Activated CD8-positive, alpha-beta memory T cell treated with anti-CD3 and anti-CD28 coated beads, Interleukin-2, amount 50 U/mL, for 4 hours (primary cell): ENCODE measurements around the gene KCTD19.

Experiments used
- DNase-seq: peaks from one replicate; pipeline ENCODE4 v3.0.0-alpha.2; 2020

KCTD19 gene

DNA sequence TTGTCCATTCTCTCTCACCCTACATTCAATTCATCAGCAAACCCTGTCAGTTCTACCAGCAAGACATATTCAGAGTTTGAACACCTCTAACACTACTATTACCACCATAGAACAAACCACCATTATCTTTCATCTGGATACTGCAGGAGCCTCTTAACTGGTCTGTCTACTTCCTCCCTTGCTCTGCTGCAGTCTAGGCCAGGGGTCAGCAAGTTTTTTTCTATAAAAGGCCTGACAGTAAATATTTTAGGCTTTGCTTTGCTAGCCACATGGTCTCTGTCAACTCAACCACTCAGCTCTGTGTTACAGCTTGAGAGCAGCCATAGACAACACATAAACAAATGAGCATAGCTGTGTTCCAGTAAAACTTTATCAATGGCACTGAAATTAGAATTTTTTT, 13.8 kb downstream of the KCTD19 start:
- DNase-seq: no peak

DNA sequence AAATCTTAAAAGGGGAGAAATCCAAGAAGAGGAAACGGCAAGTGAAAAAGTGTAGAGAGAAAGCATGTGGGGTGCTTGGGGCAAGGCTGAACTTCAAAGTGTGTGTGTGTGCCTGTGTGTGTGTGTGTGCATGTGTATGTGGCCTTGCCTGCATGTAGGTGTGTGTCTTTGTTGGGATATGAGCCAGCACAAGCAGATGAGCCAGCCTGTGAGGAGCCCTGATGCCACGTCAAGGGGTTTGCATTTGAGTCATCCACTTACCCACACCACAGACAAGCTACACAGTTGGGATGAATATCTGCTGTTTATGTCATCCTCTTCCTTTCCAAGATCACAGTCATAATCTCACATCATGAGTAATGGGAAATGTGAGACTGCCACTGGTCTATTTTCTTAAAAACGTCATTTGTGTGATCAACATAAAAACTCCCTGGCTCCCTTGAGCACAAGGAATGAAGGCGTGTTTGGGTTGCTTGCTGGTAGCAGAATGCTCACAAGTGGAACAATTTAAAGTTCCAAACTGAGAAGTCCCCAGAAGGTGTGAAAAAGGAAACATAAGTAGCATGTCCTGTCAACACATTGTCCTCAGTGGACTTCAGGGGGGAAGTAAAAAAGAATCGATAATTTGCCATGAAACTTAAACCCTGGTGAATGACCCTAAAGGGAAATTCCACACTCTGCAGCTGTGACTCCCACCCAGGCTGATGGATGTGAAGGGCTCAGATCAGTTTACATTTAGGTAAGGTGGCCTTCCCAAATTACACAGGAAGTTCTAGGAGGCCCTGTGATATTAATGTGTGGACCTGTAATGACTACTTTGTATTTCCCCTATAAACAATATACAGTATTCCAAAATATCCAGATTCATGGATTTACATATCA, 14.7 kb downstream of the KCTD19 start:
- peak; percentile 43 for DNase-seq

GRCh38 chr16:67310561-67310960, 16.0 kb downstream of the KCTD19 start:
- no peak for DNase-seq

DNA sequence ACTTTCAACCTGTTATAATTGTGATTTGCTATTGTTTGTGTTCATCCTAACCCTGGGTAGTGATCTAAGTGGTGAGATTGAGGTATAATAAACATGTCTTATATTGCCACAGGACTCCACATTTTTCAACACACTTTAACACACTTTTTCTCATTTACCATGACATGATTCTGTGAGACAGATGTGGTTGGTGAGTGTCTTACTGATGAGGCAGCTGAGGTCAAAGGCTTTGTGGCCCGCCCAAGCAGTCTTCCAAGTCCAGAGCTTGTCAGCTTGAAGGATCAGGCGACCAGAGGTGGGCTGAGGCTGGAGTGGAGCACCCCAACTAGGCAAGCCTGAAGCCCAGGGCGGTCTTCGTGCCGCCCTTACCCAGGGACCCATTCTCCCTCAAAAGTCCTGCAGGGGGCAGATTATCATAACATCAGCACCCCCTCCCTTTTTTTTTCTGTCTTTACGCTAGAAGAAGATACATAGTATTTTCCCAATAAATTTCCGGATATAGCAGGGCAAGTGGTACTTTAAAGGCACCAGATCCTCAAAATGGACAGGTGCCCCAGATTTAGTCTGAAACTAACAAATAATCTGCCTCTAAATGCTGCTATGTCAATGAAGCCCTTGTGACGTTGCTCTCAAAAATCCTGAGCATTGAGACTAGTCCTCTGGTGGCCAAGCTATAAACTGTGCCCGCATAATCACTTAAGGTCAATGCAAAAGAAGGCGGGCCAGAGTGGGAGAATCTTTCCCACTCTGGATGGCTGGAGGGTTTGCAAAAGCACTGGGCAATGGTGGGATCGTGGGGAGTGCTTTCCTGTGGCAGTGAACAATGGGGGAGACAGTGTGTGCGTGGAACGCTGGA, 21.1 kb downstream of the KCTD19 start:
- no peak for DNase-seq

DNA sequence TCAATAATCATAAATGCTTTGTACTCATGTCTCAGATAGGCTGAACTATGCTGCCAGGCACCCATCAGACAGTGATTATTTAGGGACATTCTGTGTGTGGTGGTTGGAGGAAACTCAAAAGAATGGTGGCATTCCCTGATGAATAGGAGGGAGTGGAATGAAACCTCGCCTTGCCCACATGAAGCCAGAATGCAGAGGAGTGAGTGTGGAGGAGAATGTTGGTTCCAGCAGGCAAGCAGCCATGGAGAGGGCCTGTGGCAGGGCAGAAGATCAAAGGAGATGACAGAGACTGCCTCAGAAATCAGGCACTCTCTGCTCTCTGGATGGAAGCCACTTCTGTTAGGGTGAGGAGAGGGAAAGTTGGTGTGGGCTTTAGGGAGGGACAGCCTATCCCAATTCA, 22.5 kb downstream of the KCTD19 start:
- DNase-seq: no peak

GRCh38 chr16:67302970-67303369, 23.6 kb downstream of the KCTD19 start:
- DNase-seq: no peak

GRCh38 chr16:67302076-67302475, 24.5 kb downstream of the KCTD19 start:
- DNase-seq: no peak

DNA sequence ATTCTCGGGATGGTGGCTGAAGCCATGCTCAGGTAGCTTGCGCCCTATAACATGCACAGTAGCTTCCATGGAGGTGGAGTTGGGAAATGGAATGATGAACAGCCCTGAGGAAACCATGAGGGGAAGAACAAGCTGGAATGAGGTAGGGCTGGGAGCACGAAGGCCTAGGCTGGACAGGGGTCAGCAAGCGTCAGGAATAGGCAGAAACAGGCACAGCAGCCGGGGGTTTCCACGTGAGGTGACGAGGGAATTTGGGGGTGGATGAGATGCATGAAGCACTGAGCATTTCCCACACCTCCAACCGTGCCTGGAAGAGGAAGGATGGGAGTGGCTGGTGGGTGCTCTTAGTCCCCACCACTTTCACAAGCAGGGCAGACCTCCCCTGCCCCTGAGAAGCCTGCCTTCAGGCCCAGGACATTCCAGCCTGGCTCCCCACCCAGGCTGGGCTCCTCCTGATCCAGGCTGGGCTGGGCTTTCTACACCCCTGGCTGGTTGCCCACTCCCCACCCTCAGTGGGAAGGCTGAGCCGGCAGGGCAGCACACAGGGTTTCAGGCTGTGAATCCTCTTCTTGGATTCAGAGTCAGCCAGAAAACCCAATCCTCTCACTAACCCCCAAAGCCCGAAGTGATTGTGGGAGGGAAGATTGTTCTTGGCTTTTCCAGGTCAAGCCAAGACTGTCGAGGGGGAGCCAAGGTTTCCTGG, 25.3 kb downstream of the KCTD19 start:
- no peak for DNase-seq

DNA sequence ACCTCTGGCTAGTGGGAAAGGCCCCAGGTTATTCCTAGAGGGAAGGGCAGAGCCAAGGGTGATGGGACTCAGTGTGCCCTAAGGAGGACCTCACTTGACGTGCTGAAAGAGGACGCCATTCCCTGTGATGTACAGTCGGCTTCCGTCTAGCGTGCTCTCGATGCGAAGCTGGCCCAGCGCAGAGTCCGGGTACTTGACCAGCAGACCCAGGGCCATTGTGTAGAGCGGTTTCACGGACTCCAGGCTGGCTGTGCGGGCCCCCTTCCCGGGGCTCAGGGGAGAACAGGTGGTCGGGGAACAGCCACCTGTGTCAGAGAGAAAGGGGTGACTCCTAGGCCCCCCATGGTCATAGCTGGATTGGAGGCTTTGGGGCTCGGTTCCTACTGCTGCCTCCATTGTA, 27.3 kb downstream of the KCTD19 start:
- DNase-seq: no peak

DNA sequence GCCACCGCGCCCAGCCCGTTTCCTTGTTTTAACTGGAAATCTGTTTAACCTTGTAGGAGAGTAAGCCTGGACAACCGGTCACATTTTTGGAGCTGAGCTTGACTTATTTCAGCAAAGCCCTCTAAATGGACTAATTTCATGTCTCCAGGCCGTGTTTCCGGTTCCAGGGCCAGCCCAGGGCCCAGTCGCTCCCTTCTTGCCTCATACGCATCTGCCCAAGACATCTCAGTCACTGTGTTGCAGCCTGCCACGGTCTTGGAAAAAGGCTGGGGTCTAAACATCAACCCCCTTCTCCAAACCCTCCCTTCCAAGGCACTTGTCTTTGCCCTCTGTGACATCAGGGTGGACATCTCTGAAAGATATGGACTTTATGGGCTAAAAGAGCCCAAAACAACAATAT, 28.3 kb downstream of the KCTD19 start:
- DNase-seq: no peak

DNA sequence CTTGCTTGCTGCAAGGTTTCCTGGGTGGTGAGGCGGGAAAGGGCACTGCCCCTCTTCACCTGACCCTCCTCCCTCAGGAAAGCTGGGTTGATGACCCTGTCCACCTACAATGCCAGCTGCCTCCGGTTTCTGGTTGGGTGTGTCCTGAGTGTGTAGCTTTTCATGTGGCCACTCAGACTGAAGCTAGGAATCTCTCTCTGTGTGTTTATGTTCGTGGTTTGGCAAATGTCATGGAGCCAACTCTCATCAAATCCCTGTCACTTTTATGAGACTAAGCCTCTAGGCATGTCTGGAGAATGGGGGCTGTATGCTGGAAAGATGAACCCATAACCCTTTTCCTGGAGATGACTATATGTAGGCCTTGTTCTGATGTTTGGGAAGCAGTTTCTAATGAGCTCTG, 30.1 kb downstream of the KCTD19 start:
- DNase-seq: no peak

DNA sequence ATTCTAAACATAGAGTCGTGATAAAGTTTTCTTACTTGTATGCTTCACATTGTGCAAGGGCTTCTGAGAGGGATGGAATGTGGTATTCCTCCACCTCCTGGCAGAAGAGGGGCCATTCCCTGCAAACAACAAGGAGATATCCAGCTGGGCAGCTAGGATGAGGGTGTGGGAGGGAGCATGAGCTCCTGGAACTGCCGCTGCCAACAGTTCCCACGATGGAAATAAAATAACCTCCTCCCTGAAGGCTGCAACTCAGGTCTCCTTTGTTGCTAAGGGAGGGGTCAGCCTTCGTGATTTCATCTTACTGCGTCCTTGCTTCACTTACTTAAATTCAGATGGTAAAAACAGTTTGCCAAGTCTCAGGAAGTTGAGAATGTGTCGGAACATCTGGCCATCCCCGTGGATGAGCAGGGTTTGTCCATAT, 31.6 kb downstream of the KCTD19 start:
- DNase-seq: no peak

DNA sequence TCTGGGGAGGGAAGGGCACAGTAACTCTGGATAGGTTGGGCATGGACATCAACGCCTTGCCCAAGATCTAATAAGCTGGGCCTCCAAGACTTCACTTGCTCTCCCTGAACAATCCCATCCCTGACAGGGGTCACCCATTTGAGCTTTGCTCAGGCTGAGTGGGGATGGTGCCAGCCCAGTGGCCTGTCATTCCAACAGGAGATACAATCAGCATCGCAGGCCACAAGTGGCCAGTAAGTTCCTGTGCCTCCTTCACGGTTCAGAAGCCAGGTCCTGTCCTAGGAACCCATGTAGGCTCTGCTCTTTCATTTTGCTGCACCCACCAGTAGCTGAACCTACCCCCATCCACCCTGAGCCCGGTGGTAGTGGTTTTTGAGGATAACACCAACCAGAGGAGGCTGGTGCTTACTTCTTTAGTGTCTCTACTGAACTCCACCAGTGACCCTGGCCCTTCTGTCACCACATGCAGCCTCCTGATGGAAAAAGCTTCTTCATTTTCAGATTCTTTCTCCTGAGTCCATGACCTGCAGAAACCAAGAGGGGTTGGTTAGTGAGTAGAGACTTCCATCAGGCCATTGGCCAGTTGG, 32.3 kb downstream of the KCTD19 start:
- no peak for DNase-seq

- no peak for DNase-seq
Measured at GRCh38 chr16:67291461-67291860, 35.1 kb downstream of the KCTD19 start.

DNA sequence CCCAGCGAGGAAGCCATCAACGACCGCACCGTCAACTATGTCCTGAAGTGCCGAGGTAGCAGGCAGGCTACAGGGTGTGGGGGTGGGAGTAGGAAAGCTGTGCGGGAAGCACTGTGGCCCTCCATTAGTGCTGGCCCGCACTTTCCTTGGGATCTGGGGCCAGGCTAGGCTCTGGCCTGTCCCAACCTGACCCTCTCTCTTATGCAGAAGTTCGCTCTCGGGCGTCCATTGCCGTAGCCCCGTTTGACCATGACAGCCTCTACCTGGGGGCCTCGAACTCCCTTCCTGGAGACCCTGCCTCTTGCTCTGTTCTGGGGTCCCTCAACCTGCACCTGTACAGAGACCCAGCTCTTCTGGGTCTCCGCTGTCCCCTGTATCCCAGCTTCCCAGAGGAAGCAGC, 38.6 kb downstream of the KCTD19 start:
- DNase-seq: no peak

GRCh38 chr16:67286441-67287235, 39.9 kb downstream of the KCTD19 start:
- DNase-seq: no peak

DNA sequence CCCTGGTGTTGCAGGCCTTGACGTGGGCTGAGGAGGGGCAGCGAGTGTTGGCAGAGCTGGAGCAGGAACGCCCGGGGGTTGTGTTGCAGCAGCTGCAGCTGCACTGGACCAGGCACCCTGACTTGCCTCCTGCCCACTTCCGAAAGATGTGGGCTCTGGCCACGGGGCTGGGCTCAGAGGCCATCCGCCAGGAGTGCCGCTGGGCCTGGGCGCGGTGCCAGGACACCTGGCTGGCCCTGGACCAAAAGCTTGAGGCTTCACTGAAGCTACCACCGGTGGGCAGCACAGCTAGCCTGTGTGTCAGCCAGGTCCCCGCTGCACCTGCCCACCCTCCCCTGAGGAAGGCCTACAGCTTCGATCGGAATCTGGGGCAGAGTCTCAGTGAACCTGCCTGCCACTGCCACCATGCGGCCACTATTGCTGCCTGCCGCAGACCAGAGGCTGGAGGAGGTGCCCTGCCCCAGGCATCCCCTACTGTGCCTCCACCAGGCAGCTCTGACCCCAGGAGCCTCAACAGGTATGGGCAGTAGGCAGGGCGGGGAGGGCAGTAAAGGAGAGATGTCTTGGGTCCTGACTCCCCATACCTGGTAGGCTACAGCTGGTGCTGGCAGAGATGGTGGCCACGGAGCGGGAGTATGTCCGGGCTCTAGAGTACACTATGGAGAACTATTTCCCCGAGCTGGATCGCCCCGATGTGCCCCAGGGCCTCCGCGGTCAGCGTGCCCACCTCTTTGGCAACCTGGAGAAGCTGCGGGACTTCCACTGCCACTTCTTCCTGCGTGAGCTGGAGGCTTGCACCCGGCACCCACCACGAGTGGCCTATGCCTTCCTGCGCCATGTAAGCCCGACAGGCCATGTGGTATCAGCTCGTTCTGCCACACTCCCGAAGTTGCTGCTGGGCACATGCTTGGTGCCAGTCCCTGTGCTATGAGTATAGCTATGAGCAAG, 41.6 kb downstream of the KCTD19 start:
- no peak for DNase-seq

DNA sequence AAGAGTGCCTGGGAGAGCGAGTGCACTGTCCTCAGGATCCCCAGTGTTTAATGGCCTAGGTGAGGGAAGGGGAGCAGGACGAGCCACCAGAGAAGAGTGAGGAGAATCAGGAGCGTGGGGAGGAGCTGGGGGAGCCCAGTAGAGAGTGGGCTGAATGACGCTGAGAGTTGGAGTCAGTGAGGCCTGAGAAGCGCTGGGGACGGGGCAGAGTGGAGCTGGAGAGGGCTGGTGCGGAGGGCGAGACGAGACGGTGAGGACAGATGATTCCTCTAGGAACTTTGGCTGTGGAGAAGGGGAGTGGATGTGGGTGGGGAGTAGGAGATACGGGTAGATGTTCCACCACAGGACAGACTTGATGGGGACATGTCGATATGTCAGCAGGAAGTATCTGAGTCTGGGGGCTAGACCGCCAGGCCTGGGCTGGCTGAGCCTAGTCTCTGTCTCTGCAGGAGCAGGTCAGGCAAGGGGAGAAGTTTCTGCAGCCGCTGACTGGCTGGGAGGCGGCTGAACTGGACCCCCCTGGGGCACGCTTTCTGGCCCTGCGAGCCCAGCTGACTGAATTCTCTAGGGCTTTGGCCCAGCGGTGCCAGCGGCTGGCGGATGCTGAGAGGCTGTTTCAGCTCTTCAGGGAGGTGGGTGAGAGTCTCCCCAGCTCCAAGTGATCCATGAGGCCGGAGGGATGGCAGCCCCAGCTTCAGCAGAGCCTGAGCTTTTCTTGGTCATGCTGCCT, 42.5 kb downstream of the KCTD19 start:
- DNase-seq: no peak

GRCh38 chr16:67283039-67283825, 43.3 kb downstream of the KCTD19 start:
- DNase-seq: no peak
